Stimulated activated CD4-positive, alpha-beta T cell treated with anti-CD3 and anti-CD28 coated beads, Interleukin-15, amount 100 ng/mL, for 1 hour (primary cell): ENCODE data around the gene AGAP3.

Experiments used
- DNase-seq, 2 donors: peaks; one replicate each; pipeline ENCODE4 v3.0.0-alpha.2; 2020; ENCODE audit warnings: low read depth in 1 of 2, low spot score in 1 of 2

Gene AGAP3

GRCh38 chr7:151134743-151135524 is 48.7 kb downstream of the AGAP3 start:
- DNase-seq: no peak

DNA sequence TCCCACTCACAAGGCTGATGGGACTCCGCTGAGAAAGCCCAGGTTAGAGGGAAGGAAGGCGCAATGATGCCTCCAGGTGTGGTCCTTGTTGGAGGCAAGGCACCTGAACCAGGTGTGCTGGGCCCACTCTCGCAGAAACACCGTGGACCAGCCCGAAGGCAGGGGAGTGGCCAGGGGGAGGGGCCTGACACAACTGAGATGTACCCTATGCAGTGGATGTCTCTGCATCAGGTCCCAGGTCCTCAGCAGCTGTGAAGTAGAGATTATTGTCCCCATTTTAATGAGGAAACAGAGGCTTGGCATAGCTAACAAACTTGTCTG is 49.2 kb downstream of the AGAP3 start:
- no peak for DNase-seq

DNA sequence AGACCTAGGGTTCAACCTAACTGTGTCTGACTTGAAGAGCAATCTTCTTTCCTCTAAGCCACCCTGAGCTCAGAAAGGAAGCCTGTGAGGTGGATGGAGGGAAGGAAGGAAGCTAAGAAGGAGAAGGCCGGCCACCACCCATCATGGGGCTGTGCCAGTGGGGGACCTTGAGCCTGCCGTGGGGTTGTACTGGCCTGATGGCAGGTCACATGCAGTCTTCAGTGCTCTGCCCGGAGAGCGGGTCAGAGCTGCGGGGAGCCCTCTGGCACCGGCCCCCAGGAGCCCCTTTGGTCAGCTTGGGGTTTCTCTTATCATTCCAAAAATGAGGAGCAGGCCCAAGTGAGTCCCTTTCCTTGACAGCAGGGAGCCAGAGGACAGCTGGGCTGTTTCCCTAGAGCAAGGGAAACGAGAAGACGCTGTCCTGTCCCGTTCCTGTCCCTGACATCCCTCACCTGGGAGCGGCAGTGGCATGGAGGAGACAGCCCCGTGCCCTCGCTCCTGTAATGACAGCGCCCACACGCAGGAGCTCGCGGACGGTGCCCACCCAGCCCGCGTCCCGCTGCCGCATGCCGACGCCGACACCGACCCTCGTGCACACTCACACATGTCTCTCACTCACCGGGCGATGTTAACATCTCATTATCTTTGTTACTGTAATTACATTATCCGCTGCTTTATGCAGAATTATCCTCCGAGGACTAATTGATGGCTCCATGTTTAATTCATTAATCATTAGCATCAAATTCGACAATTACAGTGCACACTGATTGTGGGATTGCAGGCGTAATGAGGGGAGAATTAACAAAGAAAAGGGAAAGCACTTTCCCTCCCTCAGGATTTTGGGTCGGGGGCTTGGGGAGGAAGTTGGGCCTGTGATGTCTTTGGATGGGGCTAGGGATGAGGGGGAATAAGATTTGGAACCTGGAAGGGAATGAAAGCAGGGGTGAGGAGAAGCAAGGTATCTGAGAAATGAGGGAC is 49.9 kb downstream of the AGAP3 start:
- DNase-seq: no peak

- no peak for DNase-seq
Measured at GRCh38 chr7:151137076-151137675, 50.9 kb downstream of the AGAP3 start.

DNA sequence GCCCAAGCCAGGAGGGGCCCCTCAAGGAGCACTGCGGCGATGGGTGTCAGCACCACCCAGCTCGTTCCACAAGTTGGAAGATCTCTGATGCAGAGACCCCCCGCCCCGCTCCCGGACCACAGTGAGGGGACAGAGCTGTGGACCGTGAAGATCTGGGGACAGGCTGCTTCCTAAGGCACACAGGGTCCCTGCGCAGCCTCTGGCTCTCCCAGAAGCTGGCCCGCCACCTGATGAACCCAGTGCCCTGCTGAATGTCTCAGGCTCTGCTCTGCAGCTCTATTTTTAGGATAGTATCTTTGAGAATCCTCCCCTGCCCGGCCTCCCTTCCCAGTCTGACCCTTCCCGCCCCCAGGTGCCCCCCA is 51.5 kb downstream of the AGAP3 start:
- no peak for DNase-seq

- no peak for DNase-seq
Measured at GRCh38 chr7:151138153-151138851, 52.0 kb downstream of the AGAP3 start.

DNA sequence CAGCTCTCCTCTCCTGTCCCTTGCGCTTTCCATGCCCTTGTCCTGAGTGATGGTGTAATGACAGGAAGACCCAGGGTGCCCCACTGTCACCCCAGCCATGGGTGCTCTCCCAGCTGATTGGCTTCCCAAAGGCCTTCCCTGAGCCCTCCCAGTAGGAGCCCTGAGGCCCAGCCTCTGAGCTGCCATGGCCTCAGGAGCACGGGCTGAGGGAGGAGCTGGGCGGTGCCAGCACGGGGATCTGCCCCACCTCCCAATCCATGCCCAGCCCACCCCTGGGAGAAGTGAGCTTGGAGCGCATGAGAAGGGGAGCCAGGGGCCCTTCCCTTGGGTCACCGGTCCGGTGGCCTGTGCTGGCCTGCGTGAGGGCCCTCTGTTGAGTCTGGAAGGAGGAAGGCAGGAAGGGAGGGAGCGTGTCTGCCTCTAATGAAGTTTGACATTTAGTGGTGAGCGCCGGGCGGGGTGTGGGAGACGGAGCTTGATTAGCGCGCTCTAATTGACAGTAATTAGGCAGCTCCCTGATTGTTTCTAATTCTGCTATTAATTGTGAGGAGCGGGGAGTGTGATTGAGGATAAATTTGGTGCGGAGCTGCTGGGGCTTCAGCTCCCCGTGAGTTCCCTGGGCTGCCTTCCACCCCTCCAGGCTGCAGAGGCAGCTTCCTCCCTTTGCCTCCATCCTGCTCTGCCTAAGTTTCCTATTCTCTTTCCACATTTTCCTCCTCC is 53.0 kb downstream of the AGAP3 start:
- DNase-seq: no peak

DNA sequence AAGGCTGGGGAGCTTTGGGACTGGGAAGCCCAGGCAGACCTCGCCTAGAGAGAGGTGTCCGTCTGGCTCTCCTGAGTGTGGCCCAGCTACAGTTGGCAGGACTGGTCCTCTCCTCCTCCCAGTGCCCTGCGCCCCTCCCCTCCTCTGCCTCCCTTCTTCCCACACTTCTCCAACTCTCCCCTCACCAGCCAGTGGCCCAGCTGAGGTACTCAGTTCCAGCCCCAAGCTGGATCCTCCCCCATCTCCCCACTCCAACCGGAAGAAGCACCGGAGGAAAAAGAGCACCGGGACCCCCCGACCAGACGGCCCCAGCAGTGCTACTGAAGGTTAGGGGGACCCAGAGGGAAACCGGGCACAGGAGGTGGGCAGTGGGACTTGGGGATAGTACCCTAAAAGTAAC is 53.5 kb downstream of the AGAP3 start:
- no peak for DNase-seq

DNA sequence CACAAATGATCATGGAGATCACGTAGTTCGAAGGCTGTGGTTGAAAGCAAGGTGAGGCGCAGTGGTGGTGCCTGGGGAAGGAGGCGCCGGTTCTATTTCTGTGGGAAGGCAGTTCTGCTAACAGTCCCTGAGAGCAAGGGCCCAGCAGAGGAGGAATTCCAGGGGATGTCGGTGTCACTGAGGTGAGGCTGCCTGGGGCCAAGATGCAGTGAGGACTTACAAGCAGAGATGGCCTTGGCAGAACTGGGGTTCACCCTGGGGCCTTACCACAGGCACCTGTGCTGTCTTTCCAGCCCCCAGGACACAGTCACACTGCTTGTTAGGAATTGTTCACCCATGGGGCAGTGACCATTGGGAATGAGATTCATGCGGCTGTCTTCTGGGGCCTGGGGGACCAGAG is 54.6 kb downstream of the AGAP3 start:
- no peak for DNase-seq

DNA sequence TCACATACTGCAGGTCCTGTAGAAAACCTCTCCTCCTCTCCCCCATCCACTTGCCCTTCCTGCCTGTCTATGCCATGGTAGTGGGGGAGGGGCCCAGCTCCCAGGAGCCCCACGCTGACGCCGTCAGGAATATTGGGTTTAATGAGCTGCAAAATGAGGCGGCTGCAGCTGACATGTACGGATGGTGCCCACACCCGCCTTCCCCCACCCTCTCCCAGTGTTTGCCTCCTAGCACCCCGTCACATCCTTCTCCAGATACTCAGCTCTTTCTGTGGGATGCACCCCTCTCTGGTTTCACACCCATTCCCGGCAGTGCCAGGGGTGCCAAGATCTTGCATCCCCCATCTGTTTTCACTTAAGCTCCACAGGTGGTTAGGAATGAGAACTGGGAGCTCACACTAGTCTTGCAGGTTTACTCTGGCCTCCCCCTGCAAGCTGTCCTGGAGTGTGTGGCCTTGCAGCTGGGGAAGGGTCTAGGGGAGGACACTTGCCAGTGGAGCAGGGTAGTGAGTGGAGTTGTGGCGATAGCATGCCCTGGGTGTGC is 55.1 kb downstream of the AGAP3 start:
- no peak for DNase-seq

DNA sequence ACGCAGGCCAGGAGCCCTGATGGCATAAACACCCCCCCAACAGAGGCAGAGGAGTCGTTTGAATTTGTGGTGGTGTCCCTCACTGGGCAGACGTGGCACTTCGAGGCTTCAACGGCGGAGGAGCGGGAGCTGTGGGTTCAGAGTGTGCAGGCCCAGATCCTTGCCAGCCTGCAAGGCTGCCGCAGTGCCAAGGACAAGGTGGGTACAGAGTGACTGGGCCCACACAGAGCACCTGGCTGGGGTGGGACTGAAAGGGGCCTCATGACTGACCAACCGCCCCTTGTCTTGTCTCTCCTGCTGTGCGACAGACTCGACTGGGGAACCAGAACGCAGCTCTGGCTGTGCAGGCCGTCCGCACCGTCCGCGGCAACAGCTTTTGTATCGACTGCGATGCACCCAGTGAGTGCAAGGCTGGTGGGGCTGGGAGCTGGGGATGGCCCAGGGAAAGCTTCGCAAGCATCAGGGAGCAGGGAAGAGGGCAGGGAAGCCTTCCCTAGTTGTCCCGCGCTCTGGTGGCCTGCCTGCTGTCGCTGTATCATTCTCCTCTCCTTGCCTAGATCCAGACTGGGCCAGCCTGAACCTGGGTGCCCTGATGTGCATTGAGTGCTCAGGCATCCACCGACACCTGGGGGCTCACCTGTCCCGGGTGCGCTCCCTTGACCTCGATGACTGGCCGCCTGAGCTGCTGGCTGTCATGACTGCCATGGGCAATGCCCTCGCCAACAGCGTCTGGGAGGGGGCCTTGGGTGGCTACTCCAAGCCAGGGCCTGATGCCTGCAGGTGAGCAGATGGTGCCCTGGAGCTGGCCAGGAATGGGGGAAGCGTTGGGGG is 55.8 kb downstream of the AGAP3 start:
- no peak for DNase-seq

- DNase-seq: no peak
Measured at GRCh38 chr7:151142686-151143040, 56.4 kb downstream of the AGAP3 start.

- no peak for DNase-seq
Measured at GRCh38 chr7:151143261-151144015, 57.2 kb downstream of the AGAP3 start.

- no peak for DNase-seq
Measured at GRCh38 chr7:151144387-151144786, 58.1 kb downstream of the AGAP3 start.

DNA sequence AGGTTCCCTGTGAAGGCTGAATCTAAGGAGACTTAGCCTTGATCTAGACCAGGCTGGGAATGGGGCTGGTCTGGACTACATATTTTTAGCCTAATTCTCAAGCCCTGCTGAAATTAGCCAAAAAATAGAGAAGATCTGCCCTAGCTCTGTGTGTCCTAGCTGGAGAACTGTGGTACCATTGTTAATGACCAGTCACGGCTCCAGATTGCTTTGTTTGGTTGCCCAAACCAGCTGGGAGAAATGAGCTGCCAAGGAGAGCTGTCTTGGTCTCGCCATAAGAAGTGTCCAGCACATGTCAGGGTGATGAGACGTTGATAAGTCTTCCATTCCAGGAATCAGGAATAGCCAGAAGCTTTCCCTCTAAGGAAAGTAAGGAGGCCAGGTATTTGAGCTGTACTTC is 60.5 kb downstream of the AGAP3 start:
- no peak for DNase-seq

DNA sequence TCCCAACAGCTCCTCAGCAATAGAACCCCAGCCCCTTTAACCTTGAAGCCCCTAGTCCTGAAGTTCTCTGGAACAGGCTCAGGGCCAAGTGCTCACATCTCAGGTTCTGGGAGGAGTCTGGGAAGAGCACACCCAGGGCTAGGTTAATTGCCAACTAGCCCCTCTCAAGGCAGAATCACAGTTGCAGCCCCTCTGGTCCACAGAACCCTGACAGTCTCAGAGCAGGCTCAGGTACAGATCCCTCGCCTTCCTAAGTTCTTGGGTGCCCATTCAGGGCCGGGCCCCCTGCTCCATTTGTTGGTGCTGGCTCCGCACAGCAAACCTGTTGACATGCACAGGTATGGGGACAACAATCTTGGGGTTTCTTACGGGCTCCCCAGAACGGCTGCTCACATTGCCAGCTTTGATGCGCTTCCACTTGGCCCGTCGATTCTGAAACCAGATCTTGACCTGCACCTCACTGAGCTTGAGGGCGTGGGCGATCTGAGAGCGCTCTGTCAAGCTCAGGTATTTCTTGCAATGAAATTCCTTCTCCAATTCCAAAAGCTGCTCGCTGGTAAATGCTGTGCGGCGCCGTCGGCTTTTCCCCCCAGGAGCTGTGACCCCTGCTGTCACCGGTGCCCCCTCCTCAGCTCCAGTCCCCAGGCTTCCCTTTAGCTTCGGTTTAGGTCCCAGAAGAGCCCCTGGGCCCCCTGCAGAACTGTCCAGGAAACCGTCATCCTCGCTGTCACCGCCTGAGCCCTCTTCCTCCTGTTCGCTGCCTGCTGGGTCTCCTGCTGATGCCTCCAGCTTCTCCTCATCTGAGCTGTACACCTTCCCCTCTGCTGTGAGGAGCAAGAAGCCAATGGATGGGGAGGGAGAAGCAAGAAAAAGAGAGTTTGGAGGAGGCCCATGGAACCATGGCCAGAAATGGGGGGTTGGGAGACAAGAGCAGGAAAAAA is 62.3 kb downstream of the AGAP3 start:
- no peak for DNase-seq

DNA sequence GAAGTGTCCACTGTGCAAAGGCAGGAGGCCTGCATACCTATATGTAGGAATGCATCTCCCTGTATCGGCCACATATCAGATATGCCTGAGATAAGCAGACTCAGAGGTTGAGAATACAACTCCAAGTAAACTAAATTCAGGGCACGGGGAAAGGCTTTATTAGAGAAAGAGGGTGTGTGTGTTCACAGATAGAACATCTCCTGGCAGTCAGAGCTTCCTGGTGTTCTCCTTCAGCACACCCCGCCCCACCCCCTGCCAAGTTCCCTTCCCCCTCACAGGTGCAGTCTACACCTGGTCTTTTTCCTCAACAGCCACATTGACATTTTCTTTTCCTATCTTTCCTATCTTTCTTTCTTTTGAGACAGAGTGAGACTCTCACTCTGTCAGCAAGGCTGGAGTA is 64.1 kb downstream of the AGAP3 start:
- DNase-seq: no peak
